AG04450 (cell line): ENCODE results near the gene PPM1E. TPM values are rescaled to one million over a fixed set of nuclear protein-coding genes. Genes with fewer than 3 reads are reported as not detected.

Experiments used
- CTCF ChIA-PET: fragments of 300-600, 350-600 bp; formaldehyde crosslinking; extraction: SDS; loops from one replicate; lab custom pipeline; 2022; ENCODE audit warnings: antibody characterized with exemption, inconsistent platforms; lab: Charles Lee
- POLR2A ChIA-PET: fragments of 350-600 bp; formaldehyde crosslinking; extraction: SDS; loops from one replicate; lab custom pipeline; 2021; ENCODE audit warnings: antibody characterized with exemption, inconsistent platforms; lab: Yijun Ruan, JAX
- DNase-seq: peaks from one replicate; pipeline ENCODE4 v3.0.0-alpha.2; 2011; ENCODE audit warnings: low read depth, low spot score
- H3K27ac ChIP-seq: one replicate; pipeline ENCODE4 v1.5.1; 2012; ENCODE audit warnings: low read depth, low read length, control low read depth
- H3K27me3 ChIP-seq: one replicate; pipeline ENCODE4 v1.6.0; 2012; ENCODE audit warnings: low read length; ENCODE audit not compliant: control insufficient read depth, insufficient read depth
- H3K4me3 ChIP-seq: 2 replicates; pipeline ENCODE4 v1.5.1; 2011; ENCODE audit warnings: mild to moderate bottlenecking, low read depth, low read length, control low read depth
- H3K9me3 ChIP-seq: 2 replicates; pipeline ENCODE4 v1.5.1; 2012; ENCODE audit warnings: low read length; ENCODE audit not compliant: control insufficient read depth, insufficient read depth
- polyA plus RNA-seq: library from polyadenylated mRNA; depleted of rRNA; stranded (reverse); fragments of >200 nt; gene quantifications from 2 replicates; pipeline ENCODE4 v1.2.3, GENCODE V29; 2011; rRNA removed
- small RNA-seq: library from RNA; depleted of rRNA; stranded (forward); fragments of <200 nt; gene quantifications from one replicate; pipeline ENCODE3, GENCODE V24; 2012; ENCODE audit warnings: low read depth; ENCODE audit not compliant: insufficient read length
- TF ChIP-seq, protein P1 (sequence below): IDR thresholded peaks from 2 replicates; pipeline ENCODE4 v1.5.1; 2011; ENCODE audit warnings: low read depth, low read length, control low read depth, inconsistent platforms

The PPM1E gene
- polyA plus RNA-seq, 1 experiment, result 0.64 TPM

DNA sequence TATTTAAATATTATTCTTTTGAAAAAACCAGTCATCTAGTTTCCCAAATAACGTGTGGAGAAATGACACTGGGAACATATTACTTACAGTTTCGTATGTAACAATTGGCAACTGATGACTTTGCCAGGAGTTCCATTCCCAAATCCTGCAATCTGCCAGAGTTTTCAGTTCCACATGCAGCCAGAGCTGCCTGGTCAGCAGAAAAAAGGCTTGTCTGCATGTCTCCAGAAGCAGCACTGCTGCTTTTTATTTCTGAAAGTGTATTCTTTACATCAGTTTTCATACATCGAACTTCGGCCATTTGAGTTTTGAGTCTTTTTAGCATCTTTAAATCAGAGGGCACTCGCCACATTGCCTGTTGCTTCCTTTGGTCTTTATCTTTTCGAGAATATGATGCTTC, 272.7 kb downstream of the PPM1E start:
- no peak for DNase-seq

DNA sequence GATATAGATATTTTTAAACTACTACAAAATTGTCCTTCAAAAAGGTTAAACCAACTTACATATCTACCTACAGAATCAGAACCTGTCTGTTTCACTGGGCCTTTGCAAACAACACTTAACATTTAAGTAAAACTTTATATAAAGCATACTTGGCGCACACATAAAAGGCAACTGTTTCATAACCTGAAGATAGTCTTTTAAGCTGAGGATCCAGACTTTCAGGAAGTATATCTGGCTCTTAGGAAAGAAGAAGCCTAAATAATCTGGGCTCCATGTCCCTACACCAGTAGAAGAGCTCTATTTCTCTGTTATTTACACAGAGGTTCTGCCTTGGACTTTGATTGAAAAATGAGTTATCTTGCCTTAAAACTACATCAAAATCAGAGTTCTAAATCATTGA, 275.2 kb downstream of the PPM1E start:
- ChIA-PET POLR2A (no interaction called here), CTCF (no interaction called here)
- Histone ChIP-seq H3K27me3 (no peaks in the 10 kb centered on the region), H3K4me3 (no peak overlapping the region), H3K9me3 (no peaks in the 10 kb centered on the region), H3K27ac (no peak overlapping the region)
- DNase-seq, result no peak
- TF ChIP-seq, protein P1, sequence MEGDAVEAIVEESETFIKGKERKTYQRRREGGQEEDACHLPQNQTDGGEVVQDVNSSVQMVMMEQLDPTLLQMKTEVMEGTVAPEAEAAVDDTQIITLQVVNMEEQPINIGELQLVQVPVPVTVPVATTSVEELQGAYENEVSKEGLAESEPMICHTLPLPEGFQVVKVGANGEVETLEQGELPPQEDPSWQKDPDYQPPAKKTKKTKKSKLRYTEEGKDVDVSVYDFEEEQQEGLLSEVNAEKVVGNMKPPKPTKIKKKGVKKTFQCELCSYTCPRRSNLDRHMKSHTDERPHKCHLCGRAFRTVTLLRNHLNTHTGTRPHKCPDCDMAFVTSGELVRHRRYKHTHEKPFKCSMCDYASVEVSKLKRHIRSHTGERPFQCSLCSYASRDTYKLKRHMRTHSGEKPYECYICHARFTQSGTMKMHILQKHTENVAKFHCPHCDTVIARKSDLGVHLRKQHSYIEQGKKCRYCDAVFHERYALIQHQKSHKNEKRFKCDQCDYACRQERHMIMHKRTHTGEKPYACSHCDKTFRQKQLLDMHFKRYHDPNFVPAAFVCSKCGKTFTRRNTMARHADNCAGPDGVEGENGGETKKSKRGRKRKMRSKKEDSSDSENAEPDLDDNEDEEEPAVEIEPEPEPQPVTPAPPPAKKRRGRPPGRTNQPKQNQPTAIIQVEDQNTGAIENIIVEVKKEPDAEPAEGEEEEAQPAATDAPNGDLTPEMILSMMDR, result no peak

More for the DNA sequence above, 272.7 kb downstream of the PPM1E start:
- no peak overlapping the region for H3K4me3 ChIP-seq
- no peaks in the 10 kb centered on the region for H3K27me3 ChIP-seq
- H3K27ac ChIP-seq, result no peak overlapping the region
- H3K9me3 ChIP-seq, result no peaks in the 10 kb centered on the region
- POLR2A ChIA-PET, result no interaction called here
- TF ChIP-seq, protein P1, result no peak
- CTCF ChIA-PET, result no interaction called here

Small RNAs within 50 kb of the gene (small RNA-seq; reads per million reads assigned to genes)
- gene AC025521.1 (not detected), gene RF00017 (not detected), gene RNU6-518P (not detected)

Other genes with a start within 250 kb of the PPM1E start
- 28.3 and 33.5 TPM in 2 replicates for gene MTMR4, start 241.2 kb upstream of the PPM1E start, polyA plus RNA-seq
- 0.02 and 0.09 TPM in 2 replicates for gene TEX14, start 63.8 kb upstream of the PPM1E start, polyA plus RNA-seq
- 27.5 and 36.1 TPM in 2 replicates for gene RAD51C, start 63.3 kb upstream of the PPM1E start, polyA plus RNA-seq